Measurements from ENCODE around the gene PTPMT1.

DNA sequence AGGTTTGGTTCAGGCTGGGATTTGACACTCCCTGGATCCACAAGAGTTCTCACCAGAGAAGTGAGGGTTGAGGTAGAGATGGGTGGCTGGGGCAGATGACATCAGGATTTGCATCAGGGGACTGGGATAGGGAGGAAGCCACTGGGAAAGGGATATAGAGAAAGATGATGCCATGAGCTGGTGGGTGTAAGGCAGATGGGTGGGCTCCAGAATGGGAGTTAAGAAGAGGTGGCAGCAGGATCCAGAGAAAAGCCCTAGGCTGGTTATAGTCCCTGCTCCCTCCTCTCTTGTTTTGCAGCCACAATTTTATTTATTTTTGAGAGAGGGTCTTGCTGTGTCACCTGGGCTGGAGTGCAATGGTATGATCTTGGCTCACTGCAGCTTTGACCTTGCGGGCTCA lies 30.6 kb downstream of the PTPMT1 start:
- TF ChIP-seq EZH2 (IDR thresholded peaks at IDR 0.05; ENCODE audit: insufficient read depth, poor library complexity, severe bottlenecking) (no peak), EZH2phosphoT487 (IDR thresholded peaks at IDR 0.05; ENCODE audit: insufficient read depth, low read depth) (no peak)

Data from GM23248 (cell line).